HepG2 (cell line): ENCODE data around the gene IL1R1. TPM values are rescaled to one million over a fixed set of nuclear protein-coding genes. Genes with fewer than 3 reads are reported as not detected.

Experiments
- ATF2 ChIP-seq: sonication (generic); formaldehyde crosslinking; IDR thresholded peaks from 2 replicates; pipeline ENCODE4 v1.4.0; 2020; ENCODE audit warnings: missing genetic modification reagents
- BCL3 ChIP-seq: sonication (generic); formaldehyde crosslinking; IDR thresholded peaks from 2 replicates; pipeline ENCODE4 v1.5.1; 2020; ENCODE audit warnings: mild to moderate bottlenecking, missing genetic modification reagents, moderate library complexity
- CENPX ChIP-seq: sonication (generic); formaldehyde crosslinking; IDR thresholded peaks from 2 replicates; pipeline ENCODE4 v1.9.0; 2021; ENCODE audit warnings: mild to moderate bottlenecking, missing genetic modification reagents, moderate library complexity
- JUN ChIP-seq: sonication (generic); formaldehyde crosslinking; IDR thresholded peaks from 2 replicates; pipeline ENCODE4 v1.4.0; 2020; ENCODE audit warnings: mild to moderate bottlenecking, missing genetic modification reagents
- RERE ChIP-seq: IDR thresholded peaks from 2 replicates; pipeline ENCODE4 v1.6.1; 2016; ENCODE audit warnings: low read depth, missing genetic modification reagents, missing compliant biosample characterization
- SP140L ChIP-seq: sonication (generic); formaldehyde crosslinking; IDR thresholded peaks from 2 replicates; pipeline ENCODE4 v1.4.0; 2020; ENCODE audit warnings: missing genetic modification reagents, borderline replicate concordance
- STAG1 ChIP-seq: sonication (generic); formaldehyde crosslinking; IDR thresholded peaks from 2 replicates; pipeline ENCODE4 v1.4.0; 2020; ENCODE audit warnings: missing genetic modification reagents
- THAP11 ChIP-seq: IDR thresholded peaks from 2 replicates; pipeline ENCODE4 v1.6.1; 2016; ENCODE audit warnings: missing biosample characterization, missing genetic modification reagents
- U2AF1 ChIP-seq: fragments of 200-400 bp; formaldehyde crosslinking; optimal IDR thresholded peaks from 2 replicates; pipeline ENCODE3; 2017; ENCODE audit warnings: mild to moderate bottlenecking, low read depth, low read length
- ZFYVE20 ChIP-seq: sonication (generic); formaldehyde crosslinking; IDR thresholded peaks from 2 replicates; pipeline ENCODE4 v1.8.0; 2023; ENCODE audit warnings: low read depth, mild to moderate bottlenecking, moderate library complexity, missing genetic modification reagents, borderline replicate concordance
- ZNF282 ChIP-seq: fragments of 450-650 bp; IDR thresholded peaks from 2 replicates; pipeline ENCODE4 v1.6.1; 2018; ENCODE audit not compliant: partially characterized antibody
- ZNF451 ChIP-seq: sonication (generic); formaldehyde crosslinking; IDR thresholded peaks from 2 replicates; pipeline ENCODE4 v1.5.0; 2020; ENCODE audit warnings: mild to moderate bottlenecking, missing genetic modification reagents
- ZNF546 ChIP-seq: sonication (generic); formaldehyde crosslinking; conservative IDR thresholded peaks from 2 replicates; pipeline ENCODE4 v1.8.1; 2023; ENCODE audit warnings: mild to moderate bottlenecking, missing genetic modification reagents
- ZNF576 ChIP-seq: sonication (generic); formaldehyde crosslinking; IDR thresholded peaks from 2 replicates; pipeline ENCODE4 v1.4.0; 2020; ENCODE audit warnings: mild to moderate bottlenecking, missing genetic modification reagents
- ZNF691 ChIP-seq: sonication (generic); formaldehyde crosslinking; IDR thresholded peaks from 2 replicates; pipeline ENCODE4 v1.4.0; 2020; ENCODE audit warnings: missing genetic modification reagents, low read depth, mild to moderate bottlenecking, borderline replicate concordance
- ZNF770 ChIP-seq: sonication (generic); formaldehyde crosslinking; IDR thresholded peaks from 2 replicates; pipeline ENCODE4 v1.5.0; 2020; ENCODE audit warnings: mild to moderate bottlenecking, missing genetic modification reagents
- ZSCAN9 ChIP-seq: IDR thresholded peaks from 2 replicates; pipeline ENCODE4 v1.6.1; 2016; ENCODE audit warnings: borderline replicate concordance
- polyA plus RNA-seq, 8 experiments: library from polyadenylated mRNA; depleted of rRNA in 3 of 8; stranded (reverse) in 7 of 8; unstranded in 1 of 8; fragments of >200 nt; fragmentation: Illumina TruSeq in 4 of 8; extraction: Trizol in 4 of 8; gene quantifications; 2 replicates each; pipeline versions ENCODE4 v1.2.1 to v1.2.3, GENCODE V29; 2011 to 2016; ENCODE audit warnings: low read depth in 4 of 8, missing spikeins in 1 of 8, mixed read lengths in 1 of 8; ENCODE audit not compliant: insufficient read depth in 1 of 8
- total RNA-seq, 5 experiments: library from RNA; depleted of rRNA; stranded (reverse); fragments of >200 nt; fragmentation: Illumina TruSeq; extraction: Trizol; gene quantifications; 2 replicates each; pipeline ENCODE4 v1.2.3, GENCODE V29; 2016; ENCODE audit warnings: low read depth in 1 of 5

IL1R1 gene
- total and polyA plus RNA-seq, 2 of the 13 experiments (the other 11 are each of a cell fraction or from before 2014, with no cell fraction given), result 38.0 to 93.1 TPM

- TF ChIP-seq BCL3 (peak; percentile 54; the same call in 1 of the 2 replicates), JUN (CRISPR knock-in tag) (peak; percentile 58; the same call in 1 of the 2 replicates), ZSCAN9 (peak; percentile 56; the same call in 1 of the 2 replicates), ATF2 (CRISPR knock-in tag) (peak; percentile 90), RERE (peak; percentile 91), U2AF1 (no peak), CENPX (CRISPR knock-in tag) (no peak), ZNF576 (CRISPR knock-in tag) (no peak), ZNF546 (no peak), ZNF691 (CRISPR knock-in tag) (no peak), ZNF451 (no peak), SP140L (CRISPR knock-in tag) (peak; percentile 19; the same call in 1 of the 2 replicates), STAG1 (0 out of 2 replicates have a peak, but pooled peaks have one; percentile 36), THAP11 (CRISPR knock-in tag) (peak; percentile 79), ZNF770 (CRISPR knock-in tag) (no peak), ZFYVE20 (CRISPR knock-in tag) (no peak), ZNF282 (no peak)
These were observed 13.4 kb downstream of the IL1R1 start (continued) for GRCh38 chr2:102155703-102156515.
